Large intestine (tissue), 3 donors: ENCODE measurements around the gene STK24. TPM values are rescaled to one million over a fixed set of nuclear protein-coding genes. Genes with fewer than 3 reads are reported as not detected.
A peak's percentile ranks its signal among the peaks of the same experiment; 100 is the strongest.

Experiments used
- DNase-seq, 2 donors: peaks; one replicate each; pipeline versions ENCODE4 v3.0.0 to v3.0.0-alpha.2; 2013
- H3K27ac ChIP-seq: one replicate; pipeline ENCODE4 v1.5.1; 2013; ENCODE audit warnings: low read length
- H3K27me3 ChIP-seq: 2 replicates; pipeline ENCODE4 v1.6.1; 2013; ENCODE audit warnings: low read length; ENCODE audit not compliant: control insufficient read depth, insufficient read depth
- H3K36me3 ChIP-seq: 2 replicates; pipeline ENCODE4 v1.6.1; 2013; ENCODE audit warnings: low read length; ENCODE audit not compliant: control insufficient read depth, insufficient read depth
- H3K4me1 ChIP-seq: one replicate; pipeline ENCODE4 v1.6.1; 2013; ENCODE audit warnings: low read length; ENCODE audit not compliant: control insufficient read depth, insufficient read depth
- H3K4me3 ChIP-seq: one replicate; pipeline ENCODE4 v1.5.1; 2013; ENCODE audit warnings: low read length
- H3K9me3 ChIP-seq: one replicate; pipeline ENCODE4 v1.6.1; 2013; ENCODE audit warnings: mild to moderate bottlenecking, low read depth, low read length, moderate library complexity; ENCODE audit not compliant: control insufficient read depth
- WGBS: methylation state at CpG from one replicate; pipeline ENCODE4 v1.1.5; 2013; ENCODE audit warnings: low lambda C conversion rate; ENCODE audit not compliant: insufficient coverage; 5-methylcytosine and 5-hydroxymethylcytosine counted together
- polyA plus RNA-seq: library from polyadenylated mRNA; unstranded; fragments of 120-200 nt; gene quantifications from one replicate; pipeline ENCODE4 v1.2.1, GENCODE V29; 2013

STK24 gene
- polyA plus RNA-seq, 1 donor, result 119 TPM

DNA sequence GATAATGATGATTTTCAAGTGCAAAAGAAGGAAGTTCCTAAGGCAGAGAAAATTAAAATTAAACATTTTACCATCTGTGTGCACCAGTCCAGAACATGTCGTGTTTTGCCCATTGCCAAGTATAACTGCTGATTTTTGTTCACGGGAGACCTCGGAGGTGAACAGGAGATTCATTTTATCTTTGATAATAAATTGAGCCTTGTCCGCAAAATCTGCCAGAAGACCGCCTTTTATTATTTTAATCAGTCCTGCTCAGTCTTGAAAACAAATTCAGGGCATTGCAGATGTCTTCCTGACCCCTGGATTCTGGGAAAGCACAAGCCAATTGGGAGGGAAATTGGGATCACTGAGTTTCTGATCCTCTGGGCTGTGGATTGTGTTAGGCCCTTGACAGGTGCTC is 165.9 kb downstream of the STK24 start:
- no peak overlapping the region for H3K27ac ChIP-seq
- peaks cover 7% of the 10 kb centered on the region for H3K4me1 ChIP-seq
- H3K27me3 ChIP-seq, result no peaks in the 10 kb centered on the region
- H3K36me3 ChIP-seq, result peaks cover 13% of the 10 kb centered on the region
- WGBS, result 100% methylated on average over 2 of the region's 5 CpGs
- H3K4me3 ChIP-seq, result no peak overlapping the region
- no peak for DNase-seq
- no peaks in the 10 kb centered on the region for H3K9me3 ChIP-seq

DNA sequence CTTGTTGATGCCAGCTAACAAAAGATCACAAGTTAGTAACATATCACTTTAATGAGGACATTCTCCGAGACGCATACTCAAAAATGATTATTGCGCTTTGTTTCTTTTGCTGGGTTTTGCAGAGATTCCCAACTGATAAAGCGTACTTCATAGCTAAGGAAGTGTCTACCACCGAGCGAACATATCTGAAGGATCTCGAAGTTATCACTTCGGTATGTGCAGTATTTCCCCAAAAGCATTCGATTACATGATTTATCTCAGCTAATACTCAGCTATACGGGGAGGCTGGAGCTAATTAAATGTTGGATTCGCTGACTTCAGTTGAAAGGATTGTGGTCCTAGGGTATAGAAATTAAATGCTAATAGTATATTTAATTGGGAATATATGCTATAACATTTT is 166.3 kb downstream of the STK24 start:
- H3K27ac ChIP-seq, result no peak overlapping the region
- H3K36me3 ChIP-seq, result peaks cover 13% of the 10 kb centered on the region
- no peaks in the 10 kb centered on the region for H3K27me3 ChIP-seq
- H3K4me3 ChIP-seq, result no peak overlapping the region
- H3K9me3 ChIP-seq, result no peaks in the 10 kb centered on the region
- H3K4me1 ChIP-seq, result peaks cover 5% of the 10 kb centered on the region
- 75% methylated on average over 2 of the region's 11 CpGs for WGBS
- no peak for DNase-seq

DNA sequence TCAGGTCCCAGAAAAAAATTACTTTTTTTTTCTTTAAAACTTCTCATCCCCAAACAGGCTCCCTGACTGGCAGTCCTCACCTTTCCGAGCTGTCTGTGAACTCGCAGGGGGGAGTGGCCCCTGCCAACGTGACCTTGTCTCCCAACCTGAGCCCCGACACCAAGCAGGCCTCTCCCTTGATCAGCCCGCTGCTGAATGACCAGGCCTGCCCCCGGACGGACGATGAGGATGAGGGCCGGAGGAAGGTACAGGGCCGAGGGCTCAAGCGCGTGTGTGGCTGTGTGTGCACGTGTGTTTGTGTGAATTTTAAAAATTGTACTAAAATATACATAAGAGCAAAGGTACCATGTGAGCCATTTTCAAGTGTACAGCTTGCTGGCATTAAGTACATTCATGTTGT is 167.6 kb downstream of the STK24 start:
- Histone ChIP-seq H3K36me3 (peaks cover 5% of the 10 kb centered on the region), H3K4me3 (no peak overlapping the region), H3K9me3 (no peaks in the 10 kb centered on the region), H3K27ac (no peak overlapping the region), H3K27me3 (no peaks in the 10 kb centered on the region), H3K4me1 (peaks cover 5% of the 10 kb centered on the region)
- 100% methylated on average over 2 of the region's 13 CpGs for WGBS
- no peak for DNase-seq

DNA sequence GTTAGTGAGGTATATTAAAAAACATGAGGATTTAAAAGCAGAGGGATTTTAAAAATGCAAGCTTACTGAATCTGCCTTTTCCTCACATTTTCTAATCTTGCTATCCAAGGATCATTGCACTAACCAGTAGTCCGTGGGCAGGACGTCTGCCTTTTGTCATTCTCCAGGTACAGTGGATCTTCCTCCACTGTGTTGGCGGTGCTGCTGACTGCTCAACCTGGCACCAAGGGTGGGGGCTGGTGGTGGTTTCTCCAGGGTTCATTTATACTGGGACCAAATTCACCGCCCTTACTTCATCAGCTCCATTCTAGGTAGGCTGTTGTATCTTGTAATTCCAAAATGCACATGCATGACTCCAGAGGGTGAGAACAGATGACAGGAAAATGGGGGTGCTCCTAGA is 169.3 kb downstream of the STK24 start:
- Histone ChIP-seq H3K4me3 (no peak overlapping the region), H3K36me3 (peaks cover 3% of the 10 kb centered on the region), H3K4me1 (peaks cover 5% of the 10 kb centered on the region), H3K27me3 (no peaks in the 10 kb centered on the region), H3K9me3 (no peaks in the 10 kb centered on the region), H3K27ac (no peak overlapping the region)
- no peak for DNase-seq
- no CpG with 5 or more reads among the region's 4 CpGs for WGBS

DNA sequence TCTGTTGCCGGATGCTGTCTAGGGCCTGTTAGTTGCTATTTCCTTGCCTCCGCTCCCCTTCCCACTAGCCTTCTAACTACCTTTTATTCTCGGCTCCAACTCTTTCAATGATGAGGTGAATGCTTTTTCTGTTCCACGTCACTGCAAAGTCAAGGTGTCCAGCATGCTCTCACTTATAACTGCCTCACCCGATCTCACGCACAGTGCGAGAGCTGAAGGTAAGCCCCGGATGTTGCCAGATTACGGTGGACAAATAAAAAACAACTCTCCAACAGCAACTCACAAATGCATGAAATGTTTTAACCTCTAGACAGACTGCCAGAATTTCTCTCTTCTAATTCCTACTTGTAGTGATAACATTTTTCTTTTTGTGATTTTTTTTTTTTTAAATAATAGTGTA is 169.9 kb downstream of the STK24 start:
- Histone ChIP-seq H3K9me3 (no peaks in the 10 kb centered on the region), H3K4me3 (no peak overlapping the region), H3K27ac (no peak overlapping the region), H3K27me3 (no peaks in the 10 kb centered on the region), H3K36me3 (peaks cover 3% of the 10 kb centered on the region), H3K4me1 (peaks cover 5% of the 10 kb centered on the region)
- no peak for DNase-seq
- WGBS, result 100% methylated on average over 1 of the region's 9 CpGs

DNA sequence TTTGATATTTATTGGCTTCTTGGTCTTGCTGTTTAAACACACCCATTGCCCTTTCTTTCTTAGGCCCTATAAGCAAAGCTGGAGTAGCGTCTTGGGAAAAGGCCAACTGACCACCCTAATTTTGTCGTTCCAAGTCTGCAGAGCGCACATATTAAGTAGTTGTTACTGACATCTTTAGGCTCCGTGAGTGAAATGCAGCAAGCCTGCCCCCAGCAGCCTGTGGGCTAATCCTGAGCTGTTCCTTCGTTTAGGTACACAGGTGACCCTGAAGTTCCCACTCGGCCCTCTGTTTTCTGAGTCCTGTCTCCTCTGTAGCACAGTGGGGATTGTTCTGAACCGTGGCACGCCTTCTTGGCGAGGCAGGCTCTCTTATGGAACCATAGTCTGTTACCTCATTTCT is 170.5 kb downstream of the STK24 start:
- no peak for DNase-seq
- Histone ChIP-seq H3K27me3 (no peaks in the 10 kb centered on the region), H3K4me3 (no peak overlapping the region), H3K36me3 (peaks cover 3% of the 10 kb centered on the region), H3K9me3 (no peaks in the 10 kb centered on the region), H3K27ac (no peak overlapping the region), H3K4me1 (peaks cover 5% of the 10 kb centered on the region)
- WGBS, result 89% methylated on average over 3 of the region's 9 CpGs

DNA sequence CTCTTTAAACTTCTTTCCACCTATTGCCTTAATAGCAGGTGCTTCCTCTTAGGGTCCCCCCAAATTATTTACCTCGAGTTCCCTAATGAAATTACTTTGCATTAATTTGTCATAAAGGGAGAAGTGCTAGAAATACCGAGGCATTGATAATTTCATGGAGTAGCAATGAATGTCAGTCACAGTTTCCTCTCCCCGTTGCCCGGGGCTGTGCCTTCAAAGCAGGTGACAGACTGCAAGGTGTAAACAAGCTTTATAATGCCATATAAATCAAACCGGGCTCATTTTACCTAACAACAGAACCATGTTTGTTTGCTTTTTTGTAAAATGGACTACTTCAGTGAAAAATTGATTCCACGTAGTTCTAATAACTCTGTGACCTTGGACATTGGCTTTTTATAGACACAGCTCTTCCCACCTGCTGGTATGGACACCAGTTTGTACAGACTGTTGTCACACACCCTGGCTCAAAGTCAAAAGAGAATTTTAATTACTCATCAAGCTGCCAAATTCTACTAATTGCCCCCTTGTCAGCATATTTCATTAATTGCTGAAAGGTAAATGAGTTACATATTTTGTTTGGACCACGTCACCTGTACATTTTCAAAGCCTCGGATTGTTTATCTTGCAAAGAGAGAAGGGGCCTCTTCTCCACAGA is 171.1 kb downstream of the STK24 start:
- Histone ChIP-seq H3K4me3 (no peak overlapping the region), H3K27ac (no peak overlapping the region), H3K36me3 (no peaks in the 10 kb centered on the region), H3K4me1 (peaks cover 5% of the 10 kb centered on the region), H3K9me3 (no peaks in the 10 kb centered on the region), H3K27me3 (no peaks in the 10 kb centered on the region)
- WGBS, result 40% methylated on average over 2 of the region's 8 CpGs
- peak in 1 of 2 donors; percentile 37 for DNase-seq

DNA sequence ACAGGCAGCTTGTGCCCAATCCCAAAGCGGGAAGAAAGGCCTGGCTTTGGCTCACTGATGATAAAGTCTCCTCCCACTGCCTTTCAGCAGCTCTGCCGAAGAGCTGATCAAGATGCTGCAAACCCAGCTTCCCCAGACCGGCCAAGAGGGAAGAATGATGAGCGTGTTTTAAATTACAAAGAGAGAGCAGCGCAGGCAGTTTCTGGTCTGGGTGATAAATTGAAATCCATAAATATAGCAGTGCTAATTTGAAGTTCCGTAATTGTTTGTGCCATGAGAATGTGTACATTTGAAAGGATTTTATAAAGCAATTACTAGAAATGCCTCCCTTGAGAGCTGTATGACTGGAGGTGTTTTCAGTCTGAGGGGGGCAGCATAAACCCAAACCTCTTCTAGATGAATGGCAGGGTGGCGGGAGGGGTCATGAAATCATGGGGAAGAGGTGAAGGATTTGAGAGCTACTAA is 171.8 kb downstream of the STK24 start:
- no peak overlapping the region for H3K4me3 ChIP-seq
- H3K27ac ChIP-seq, result no peak overlapping the region
- no peaks in the 10 kb centered on the region for H3K9me3 ChIP-seq
- H3K4me1 ChIP-seq, result peaks cover 5% of the 10 kb centered on the region
- H3K27me3 ChIP-seq, result no peaks in the 10 kb centered on the region
- 83% methylated on average over 1 of the region's 7 CpGs for WGBS
- H3K36me3 ChIP-seq, result no peaks in the 10 kb centered on the region
- DNase-seq, result no peak

DNA sequence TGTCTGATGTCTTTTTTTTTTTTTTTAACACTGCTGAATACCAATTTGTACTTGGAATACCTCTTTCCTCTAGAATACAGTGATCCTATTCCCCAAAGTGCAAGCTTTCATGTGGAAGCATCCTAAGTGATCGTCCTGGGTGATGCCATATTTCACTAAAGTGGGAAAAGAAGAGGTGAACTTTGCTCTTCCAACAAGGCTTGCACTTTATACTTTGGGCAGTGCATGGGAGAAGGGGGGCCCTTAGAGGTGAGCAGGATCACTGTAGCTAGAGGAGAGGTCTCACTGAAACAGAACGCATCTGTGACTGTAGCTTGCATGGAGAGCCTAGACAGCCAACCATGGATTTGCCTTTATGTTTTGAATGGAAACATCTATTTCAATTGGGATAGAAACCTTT is 173.8 kb downstream of the STK24 start:
- Histone ChIP-seq H3K27ac (no peak overlapping the region), H3K27me3 (no peaks in the 10 kb centered on the region), H3K36me3 (no peaks in the 10 kb centered on the region), H3K4me1 (peaks cover 5% of the 10 kb centered on the region), H3K9me3 (no peaks in the 10 kb centered on the region), H3K4me3 (no peak overlapping the region)
- no peak for DNase-seq
- WGBS, result no CpG with 5 or more reads among the region's 2 CpGs

DNA sequence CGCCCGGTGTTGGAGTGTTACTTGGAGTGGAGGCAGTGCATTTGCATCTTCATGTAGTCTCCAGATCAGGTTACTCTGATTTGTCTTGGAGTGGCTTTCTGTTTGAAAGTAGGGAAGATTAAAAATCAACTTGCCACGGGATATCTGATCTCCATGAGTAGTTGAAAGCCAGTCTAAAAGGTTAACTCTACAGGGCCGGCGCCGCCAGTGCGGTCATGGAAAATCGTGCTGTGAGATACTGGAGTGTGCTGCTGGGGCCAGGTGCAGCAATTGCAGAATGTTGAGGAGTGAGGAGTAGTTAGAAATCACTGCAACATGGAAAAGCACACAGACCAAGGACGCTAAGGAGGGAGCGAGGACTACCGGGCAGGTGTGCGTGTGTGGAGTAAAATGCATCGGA is 175.0 kb downstream of the STK24 start:
- Histone ChIP-seq H3K9me3 (no peaks in the 10 kb centered on the region), H3K4me3 (no peak overlapping the region), H3K27me3 (no peaks in the 10 kb centered on the region), H3K27ac (no peak overlapping the region), H3K4me1 (peaks cover 5% of the 10 kb centered on the region), H3K36me3 (no peaks in the 10 kb centered on the region)
- DNase-seq, result no peak
- no CpG with 5 or more reads among the region's 13 CpGs for WGBS

DNA sequence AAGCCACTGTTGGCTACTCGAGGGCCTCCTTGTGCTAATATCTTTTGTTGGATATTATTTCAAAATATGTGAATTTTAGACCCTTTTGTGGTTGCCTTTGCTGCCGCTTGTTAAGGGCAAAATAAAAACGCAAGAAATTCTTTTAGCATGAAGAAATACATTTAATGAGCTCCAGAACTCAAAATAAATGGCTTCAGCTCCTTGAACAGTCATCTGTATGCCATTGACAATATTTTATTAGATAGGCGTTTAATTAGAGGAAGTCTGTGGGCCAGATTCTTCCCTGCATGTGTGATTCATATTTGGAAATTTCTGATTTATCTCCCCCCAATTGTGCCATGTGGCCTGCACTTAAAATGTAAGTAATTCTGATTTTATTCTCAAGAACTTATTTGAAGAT is 177.2 kb downstream of the STK24 start:
- peaks cover 17% of the 10 kb centered on the region for H3K36me3 ChIP-seq
- WGBS, result 94% methylated on average over 3 of the region's 4 CpGs
- H3K4me1 ChIP-seq, result no peaks in the 10 kb centered on the region

More for the DNA sequence above, 177.2 kb downstream of the STK24 start:
- no peak for DNase-seq
- Histone ChIP-seq H3K27me3 (no peaks in the 10 kb centered on the region), H3K27ac (no peak overlapping the region), H3K9me3 (no peaks in the 10 kb centered on the region), H3K4me3 (no peak overlapping the region)
